Thyroid gland (tissue), 4 donors: Measurements from ENCODE around the gene GANC.

Experiments
- CTCF ChIP-seq, 6 experiments: fragments of 200-600 bp in 3 of 6; fragments of 450-650 bp in 3 of 6; sonication (generic) in 3 of 6; IDR thresholded peaks; one replicate each; pipeline ENCODE4 v1.5.1; 2016 to 2019; ENCODE audit warnings: antibody characterized with exemption in 6 of 6, mild to moderate bottlenecking in 2 of 6, inconsistent platforms in 1 of 6, moderate library complexity in 1 of 6
- POLR2A ChIP-seq, 2 donors: fragments of 450-650 bp; IDR thresholded peaks; one replicate each; pipeline ENCODE4 v1.6.1; 2017; ENCODE audit warnings: antibody characterized with exemption in 2 of 2, mild to moderate bottlenecking in 2 of 2, moderate library complexity in 1 of 2

GRCh38 chr15:42363487-42363886 lies 90.5 kb downstream of the GANC start:
- TF ChIP-seq POLR2A (IDR thresholded peaks at IDR 0.05) (no peak), CTCF (IDR thresholded peaks at IDR 0.05) (no peak)
